Measurements from ENCODE around the gene BCL2.

BCL2 gene

GRCh38 chr18:63111671-63112402 lies 207.7 kb downstream of the BCL2 start:
- no peak for DNase-seq
- H3K4me1 Mint-ChIP-seq: peaks cover 27 to 55% of the 10 kb centered on the region in 2 donors
- peak in 1 of 2 donors; percentile 41 for ATAC-seq (replicated peaks)
- H3K4me3 Mint-ChIP-seq: no peak overlapping the region
- H3K27ac Mint-ChIP-seq: no peak overlapping the region
- H3K27me3 Mint-ChIP-seq: no peaks in the 10 kb centered on the region
- H3K9me3 Mint-ChIP-seq: no peaks in the 10 kb centered on the region
- peaks cover 3 to 9% of the 10 kb centered on the region in 2 donors for H3K36me3 Mint-ChIP-seq

DNA sequence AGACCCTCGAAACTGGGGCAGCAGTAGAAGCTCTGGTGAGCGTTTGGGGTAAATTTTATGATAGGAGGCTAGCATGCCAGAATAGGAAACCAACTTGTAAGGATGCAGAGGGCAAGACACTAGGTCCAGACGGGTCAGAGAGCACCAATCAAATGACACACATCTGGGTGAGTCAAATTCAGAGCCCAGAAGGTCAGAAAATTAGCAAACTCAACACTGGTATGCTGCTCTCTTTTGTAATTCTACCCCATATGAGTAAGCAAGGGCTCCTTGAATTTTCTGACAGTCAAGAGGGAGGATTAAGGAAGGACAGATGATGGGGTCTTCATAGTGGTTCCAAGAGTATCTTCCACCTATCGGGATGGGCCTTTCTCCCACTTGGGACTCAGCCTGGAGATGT lies 209.8 kb downstream of the BCL2 start:
- Mint-ChIP-seq H3K4me1 (peaks cover 45 to 75% of the 10 kb centered on the region in 2 donors), H3K4me3 (no peak overlapping the region), H3K27ac (no peak overlapping the region), H3K36me3 (peaks cover 10 to 15% of the 10 kb centered on the region in 2 donors), H3K9me3 (peaks cover 4 to 5% of the 10 kb centered on the region in 2 donors), H3K27me3 (no peaks in the 10 kb centered on the region)
- ATAC-seq (replicated peaks) (no peak), DNase-seq (no peak)

- Mint-ChIP-seq H3K9me3 (peaks cover 4 to 5% of the 10 kb centered on the region in 2 donors), H3K4me1 (peaks cover 50 to 72% of the 10 kb centered on the region in 2 donors), H3K27ac (no peak overlapping the region), H3K27me3 (no peaks in the 10 kb centered on the region), H3K4me3 (no peak overlapping the region), H3K36me3 (peaks cover 13 to 19% of the 10 kb centered on the region in 2 donors)
- ATAC-seq (replicated peaks): no peak
- no peak for DNase-seq
These were observed 210.5 kb downstream of the BCL2 start for GRCh38 chr18:63109022-63109421.

DNA sequence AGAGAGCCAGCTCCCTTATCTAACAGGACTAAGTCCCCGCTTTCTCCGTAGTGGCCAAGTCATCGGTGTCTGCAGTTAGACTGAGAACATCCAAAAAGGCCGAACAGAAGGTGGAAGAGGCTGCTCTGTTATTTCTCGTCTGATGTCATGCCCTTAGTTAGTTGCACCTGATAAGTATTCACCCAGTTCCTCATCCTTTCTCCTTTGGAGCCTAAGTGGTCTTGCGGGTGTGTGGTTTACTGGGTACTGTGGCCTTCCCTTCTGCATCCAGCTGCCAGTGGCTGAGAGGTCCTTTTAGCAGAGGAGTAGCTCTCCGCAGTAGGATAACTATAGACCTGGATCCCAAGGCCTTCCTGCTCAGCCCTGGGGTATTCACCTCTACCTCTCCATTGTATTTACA lies 211.6 kb downstream of the BCL2 start:
- peak overlapping the region; percentile 21 for H3K27ac Mint-ChIP-seq
- ATAC-seq (replicated peaks): no peak
- DNase-seq: no peak
- peaks cover 56 to 77% of the 10 kb centered on the region in 2 donors for H3K4me1 Mint-ChIP-seq
- peaks cover 6 to 11% of the 10 kb centered on the region in 2 donors for H3K9me3 Mint-ChIP-seq
- H3K27me3 Mint-ChIP-seq: peaks cover 4 to 5% of the 10 kb centered on the region in 2 donors
- H3K4me3 Mint-ChIP-seq: peak overlapping the region; percentile 32 to 77
- peaks cover 14 to 26% of the 10 kb centered on the region in 2 donors for H3K36me3 Mint-ChIP-seq

- peak overlapping the region; percentile 77 to 82 for H3K4me3 Mint-ChIP-seq
- peak; percentile 31 to 43 for ATAC-seq (replicated peaks)
- no peak for DNase-seq
- peaks cover 5 to 6% of the 10 kb centered on the region in 2 donors for H3K27me3 Mint-ChIP-seq
- peak overlapping the region; percentile 94 for H3K27ac Mint-ChIP-seq
- peaks cover 51 to 73% of the 10 kb centered on the region in 2 donors for H3K4me1 Mint-ChIP-seq
- H3K9me3 Mint-ChIP-seq: peaks cover 6 to 11% of the 10 kb centered on the region in 2 donors
- peaks cover 13 to 23% of the 10 kb centered on the region in 2 donors for H3K36me3 Mint-ChIP-seq
These were observed 212.3 kb downstream of the BCL2 start for GRCh38 chr18:63107171-63107845.

DNA sequence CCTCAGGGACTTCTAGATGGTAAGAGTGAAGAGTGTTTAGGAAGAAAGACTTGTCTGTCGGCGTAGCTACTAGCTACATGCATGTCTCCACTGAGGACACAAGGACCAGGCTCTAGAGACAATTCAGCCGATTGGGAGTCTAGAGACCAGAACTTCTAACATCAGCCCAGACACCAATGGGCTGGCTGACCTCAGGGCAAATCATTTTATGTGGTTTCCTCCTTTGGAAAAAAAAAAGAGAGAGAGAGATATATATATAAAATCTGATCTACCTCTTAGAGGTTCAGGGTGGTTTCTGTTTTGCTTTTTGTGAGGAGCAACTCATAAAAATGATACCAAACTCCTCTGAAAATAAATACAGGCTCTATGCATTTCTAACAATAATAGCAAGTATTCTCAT lies 212.8 kb downstream of the BCL2 start:
- no peak for DNase-seq
- ATAC-seq (replicated peaks): peak; percentile 40 to 47
- H3K27ac Mint-ChIP-seq: peak overlapping the region; percentile 94
- H3K4me3 Mint-ChIP-seq: peak overlapping the region; percentile 77 to 82
- peaks cover 48 to 73% of the 10 kb centered on the region in 2 donors for H3K4me1 Mint-ChIP-seq
- H3K36me3 Mint-ChIP-seq: peaks cover 13 to 23% of the 10 kb centered on the region in 2 donors
- peaks cover 6 to 11% of the 10 kb centered on the region in 2 donors for H3K9me3 Mint-ChIP-seq
- H3K27me3 Mint-ChIP-seq: peaks cover 6 to 10% of the 10 kb centered on the region in 2 donors

GRCh38 chr18:63105636-63106316 lies 213.8 kb downstream of the BCL2 start:
- DNase-seq (peak; percentile 81), ATAC-seq (replicated peaks) (peak; percentile 89 to 95)
- peaks cover 47 to 66% of the 10 kb centered on the region in 2 donors for H3K4me1 Mint-ChIP-seq
- peak overlapping the region; percentile 77 to 82 for H3K4me3 Mint-ChIP-seq
- H3K27ac Mint-ChIP-seq: peak overlapping the region; percentile 94
- H3K9me3 Mint-ChIP-seq: peaks cover 6 to 11% of the 10 kb centered on the region in 2 donors
- H3K27me3 Mint-ChIP-seq: peaks cover 9 to 12% of the 10 kb centered on the region in 2 donors
- peaks cover 11 to 23% of the 10 kb centered on the region in 2 donors for H3K36me3 Mint-ChIP-seq

GRCh38 chr18:63104868-63105267 lies 214.7 kb downstream of the BCL2 start:
- H3K36me3 Mint-ChIP-seq: peaks cover 11 to 18% of the 10 kb centered on the region in 2 donors
- peak overlapping the region; percentile 94 for H3K27ac Mint-ChIP-seq
- peaks cover 6 to 11% of the 10 kb centered on the region in 2 donors for H3K9me3 Mint-ChIP-seq
- H3K4me3 Mint-ChIP-seq: peak overlapping the region; percentile 13 to 46
- DNase-seq (no peak), ATAC-seq (replicated peaks) (no peak)
- peaks cover 52 to 68% of the 10 kb centered on the region in 2 donors for H3K4me1 Mint-ChIP-seq
- peaks cover 13 to 17% of the 10 kb centered on the region in 2 donors for H3K27me3 Mint-ChIP-seq

DNA sequence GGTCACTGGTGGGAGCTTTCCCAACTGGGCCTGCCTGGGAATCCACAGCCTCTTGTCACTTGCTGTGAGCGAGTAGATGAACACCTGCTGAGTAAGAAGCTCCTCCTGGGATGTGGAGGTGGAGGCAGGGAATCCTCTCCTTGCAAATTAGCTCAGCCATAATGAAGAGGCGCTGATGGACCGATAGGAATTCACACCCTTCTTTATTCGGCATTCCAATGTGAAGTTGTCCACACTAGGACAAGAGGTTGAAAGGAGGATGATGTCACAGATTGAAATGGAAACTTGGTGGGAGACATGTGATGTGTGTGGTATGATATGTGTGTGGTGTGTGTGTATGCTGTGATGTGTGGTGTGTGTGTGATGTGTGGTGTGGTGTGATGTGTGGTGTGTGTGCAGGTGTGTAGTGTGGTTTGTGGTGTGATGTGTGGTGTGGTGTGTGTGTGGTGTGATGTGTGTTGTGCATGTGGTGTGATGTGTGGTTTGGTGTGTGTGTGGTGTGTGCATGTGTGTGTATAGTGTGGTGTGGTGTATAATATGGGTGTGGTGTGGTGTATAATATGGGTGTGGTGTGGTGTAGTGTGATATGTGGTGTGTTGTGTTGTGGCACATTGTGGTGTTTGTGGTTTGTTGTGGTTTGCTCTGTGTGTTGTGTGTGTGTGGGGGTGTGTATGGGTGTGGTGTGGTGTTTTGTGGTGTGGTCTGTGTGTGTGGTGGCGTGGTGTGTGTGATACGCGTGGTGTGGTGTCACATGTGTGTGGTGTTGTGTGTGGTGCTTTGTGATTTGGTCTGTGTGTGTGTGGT lies 216.4 kb downstream of the BCL2 start:
- Mint-ChIP-seq H3K27me3 (peaks cover 13 to 20% of the 10 kb centered on the region in 2 donors), H3K9me3 (peaks cover 6 to 11% of the 10 kb centered on the region in 2 donors), H3K4me1 (peaks cover 68 to 85% of the 10 kb centered on the region in 2 donors), H3K27ac (peak overlapping the region; percentile 61), H3K4me3 (peak overlapping the region; percentile 0 to 1), H3K36me3 (peaks cover 11 to 18% of the 10 kb centered on the region in 2 donors)
- DNase-seq: no peak
- ATAC-seq (replicated peaks): no peak

GRCh38 chr18:63100630-63101055 lies 218.9 kb downstream of the BCL2 start:
- H3K4me3 Mint-ChIP-seq: no peak overlapping the region
- no peak for ATAC-seq (replicated peaks)

DNA sequence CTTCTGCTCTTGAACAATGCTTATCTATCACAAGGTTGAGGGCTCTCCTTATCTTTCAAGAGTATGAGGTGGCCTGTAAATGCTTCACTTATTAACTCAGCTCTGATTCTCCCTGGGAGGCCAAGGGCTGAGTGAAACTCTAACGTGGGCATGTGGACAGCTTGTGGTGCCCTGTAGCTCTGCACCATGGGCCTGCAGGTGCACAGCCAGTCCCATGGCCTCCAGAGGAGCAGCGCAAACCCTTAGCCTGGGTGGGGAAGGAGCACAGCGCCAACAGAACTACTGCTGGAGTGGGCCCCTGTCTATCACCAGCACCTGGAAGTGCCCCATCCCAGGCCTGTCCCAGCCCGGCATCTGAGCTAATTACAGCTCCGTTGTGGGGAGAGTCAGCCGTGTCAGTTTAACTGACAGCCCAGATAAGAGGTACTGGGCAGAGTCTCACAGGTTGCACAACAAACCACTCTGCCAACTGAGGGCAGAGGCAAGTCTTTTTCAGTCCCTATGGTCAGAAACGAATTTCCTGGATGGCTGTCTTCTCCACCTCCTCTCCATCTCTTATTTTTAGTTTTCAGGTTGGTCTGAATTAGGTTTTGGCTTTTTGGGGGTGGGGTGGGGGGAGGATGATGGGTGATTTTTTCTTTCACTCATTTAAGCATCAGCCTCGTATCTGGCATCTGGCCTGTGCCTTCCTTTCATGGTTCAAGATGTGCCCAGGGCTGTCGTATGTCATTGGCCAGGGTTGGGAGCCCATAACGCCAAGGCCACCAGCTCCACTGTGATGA lies 219.5 kb downstream of the BCL2 start:
- ATAC-seq (replicated peaks) (peak; percentile 69 to 72), DNase-seq (no peak)
- Mint-ChIP-seq H3K27ac (no peak overlapping the region), H3K4me3 (no peak overlapping the region), H3K27me3 (peaks cover 13 to 20% of the 10 kb centered on the region in 2 donors), H3K36me3 (peaks cover 5 to 14% of the 10 kb centered on the region in 2 donors), H3K9me3 (peaks cover 3 to 7% of the 10 kb centered on the region in 2 donors), H3K4me1 (peaks cover 52 to 60% of the 10 kb centered on the region in 2 donors)

More at GRCh38 chr18:63100630-63101055, 218.9 kb downstream of the BCL2 start:
- no peak for DNase-seq
- H3K4me1 Mint-ChIP-seq: peaks cover 57 to 66% of the 10 kb centered on the region in 2 donors
- H3K27me3 Mint-ChIP-seq: peaks cover 13 to 20% of the 10 kb centered on the region in 2 donors
- H3K27ac Mint-ChIP-seq: no peak overlapping the region
- H3K9me3 Mint-ChIP-seq: peaks cover 6 to 11% of the 10 kb centered on the region in 2 donors
- peaks cover 9 to 18% of the 10 kb centered on the region in 2 donors for H3K36me3 Mint-ChIP-seq

DNA sequence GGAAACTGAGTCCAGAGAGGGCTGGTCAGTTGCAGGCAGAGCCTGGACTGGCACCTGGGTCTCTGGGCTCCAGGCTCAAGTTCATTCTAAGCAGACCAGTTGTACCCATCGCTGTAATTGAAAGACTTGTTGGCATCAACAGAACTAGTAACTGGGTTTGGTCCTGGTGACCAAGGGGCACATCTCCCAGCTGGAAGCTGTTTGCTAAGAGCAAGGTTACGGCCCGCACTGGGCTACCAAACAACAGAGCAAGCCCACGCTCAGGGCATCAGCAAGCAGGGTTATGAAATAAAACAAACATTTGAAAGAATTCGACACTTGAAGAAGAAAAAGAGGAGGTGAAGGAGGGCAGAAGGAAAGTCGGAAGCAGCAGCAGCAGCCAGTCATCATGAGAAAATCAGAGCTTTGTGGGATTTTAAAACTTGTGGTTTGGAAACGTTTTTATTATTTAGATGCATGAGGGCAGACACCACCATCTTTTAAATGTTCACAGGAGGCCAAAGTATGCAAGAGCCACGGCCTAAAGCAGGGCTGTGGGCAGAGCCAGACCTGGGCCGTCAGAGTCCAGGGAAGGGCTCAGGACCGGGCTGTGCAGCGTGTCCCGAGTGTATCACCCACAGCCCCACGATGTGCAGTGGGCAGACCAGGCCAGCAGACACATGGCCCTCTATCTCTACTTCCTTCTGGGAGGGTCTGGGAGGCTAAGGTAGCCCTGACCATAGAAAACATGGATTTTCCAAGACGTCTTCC lies 220.3 kb downstream of the BCL2 start:
- Mint-ChIP-seq H3K27ac (peak overlapping the region; percentile 60), H3K4me3 (no peak overlapping the region), H3K36me3 (peaks cover 1 to 9% of the 10 kb centered on the region in 2 donors), H3K9me3 (peaks cover 2 to 6% of the 10 kb centered on the region in 2 donors), H3K27me3 (peaks cover 13 to 20% of the 10 kb centered on the region in 2 donors), H3K4me1 (peaks cover 45 to 53% of the 10 kb centered on the region in 2 donors)
- DNase-seq (no peak), ATAC-seq (replicated peaks) (no peak)

Measured in stimulated activated naive B cell treated with anti-CD40 and anti-IgM and Interleukin-4, amounts not matched to agents 10 μg/mL and 1 μg/mL and 100 μg/mL, for 72 hours (primary cell).